B cell (primary cell): ENCODE results near the gene SH3GLB2.

Experiments used
- EZH2 ChIP-seq: IDR thresholded peaks from 2 replicates; pipeline ENCODE4 v1.6.1; 2012; ENCODE audit warnings: borderline replicate concordance, low read depth, mild to moderate bottlenecking, moderate library complexity, low read length; ENCODE audit not compliant: insufficient read depth, poor library complexity, severe bottlenecking
- TF ChIP-seq, protein P1 (sequence below): fragments of 200-600 bp; IDR thresholded peaks from one replicate; pipeline ENCODE4 v1.8.0; 2022; ENCODE audit warnings: antibody characterized with exemption, mild to moderate bottlenecking

DNA sequence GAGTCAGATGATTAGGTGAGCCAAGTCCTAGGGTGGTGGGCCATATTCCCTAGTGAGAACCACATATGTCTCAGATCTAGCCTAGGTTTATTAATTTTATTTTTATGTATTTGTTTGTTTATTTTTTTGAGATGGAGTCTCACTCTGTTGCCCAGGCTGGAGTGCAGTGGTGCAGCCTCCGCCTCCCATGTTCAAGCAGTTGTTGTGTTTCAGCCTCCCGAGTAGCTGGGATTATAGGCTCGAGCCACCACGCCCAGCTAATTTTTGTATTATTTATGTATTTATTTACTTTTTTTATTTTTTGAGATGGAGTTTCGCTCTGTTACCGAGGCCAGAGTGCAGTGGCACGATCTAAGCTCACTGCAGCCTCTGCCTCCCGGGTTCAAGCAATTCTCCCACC is 44.6 kb downstream of the SH3GLB2 start:
- TF ChIP-seq, protein P1, sequence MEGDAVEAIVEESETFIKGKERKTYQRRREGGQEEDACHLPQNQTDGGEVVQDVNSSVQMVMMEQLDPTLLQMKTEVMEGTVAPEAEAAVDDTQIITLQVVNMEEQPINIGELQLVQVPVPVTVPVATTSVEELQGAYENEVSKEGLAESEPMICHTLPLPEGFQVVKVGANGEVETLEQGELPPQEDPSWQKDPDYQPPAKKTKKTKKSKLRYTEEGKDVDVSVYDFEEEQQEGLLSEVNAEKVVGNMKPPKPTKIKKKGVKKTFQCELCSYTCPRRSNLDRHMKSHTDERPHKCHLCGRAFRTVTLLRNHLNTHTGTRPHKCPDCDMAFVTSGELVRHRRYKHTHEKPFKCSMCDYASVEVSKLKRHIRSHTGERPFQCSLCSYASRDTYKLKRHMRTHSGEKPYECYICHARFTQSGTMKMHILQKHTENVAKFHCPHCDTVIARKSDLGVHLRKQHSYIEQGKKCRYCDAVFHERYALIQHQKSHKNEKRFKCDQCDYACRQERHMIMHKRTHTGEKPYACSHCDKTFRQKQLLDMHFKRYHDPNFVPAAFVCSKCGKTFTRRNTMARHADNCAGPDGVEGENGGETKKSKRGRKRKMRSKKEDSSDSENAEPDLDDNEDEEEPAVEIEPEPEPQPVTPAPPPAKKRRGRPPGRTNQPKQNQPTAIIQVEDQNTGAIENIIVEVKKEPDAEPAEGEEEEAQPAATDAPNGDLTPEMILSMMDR, result no peak
- TF ChIP-seq EZH2, result no peak
